ENCODE measurements around the gene FBXO42.

GRCh38 chr1:16198444-16199156, 153.7 kb downstream of the FBXO42 start:
- TF ChIP-seq REST (IDR thresholded peaks at IDR 0.05; ENCODE audit: low read depth) (no peak), EP300 (IDR thresholded peaks at IDR 0.05; ENCODE audit: borderline replicate concordance) (no peak), TEAD4 (IDR thresholded peaks at IDR 0.05) (no peak), RAD21 (IDR thresholded peaks at IDR 0.05; ENCODE audit: low read depth) (no peak), YY1 (IDR thresholded peaks at IDR 0.05; ENCODE audit: low read depth) (no peak), TAF1 (IDR thresholded peaks at IDR 0.05; ENCODE audit: low read depth) (no peak), MAX (IDR thresholded peaks at IDR 0.05) (no peak), NFIC (IDR thresholded peaks at IDR 0.05) (no peak), EGR1 (IDR thresholded peaks at IDR 0.05) (no peak), CEBPB (IDR thresholded peaks at IDR 0.05) (no peak), FOXM1 (IDR thresholded peaks at IDR 0.05; ENCODE audit: borderline replicate concordance, low read depth) (no peak), CREB1 (IDR thresholded peaks at IDR 0.05; ENCODE audit: low read depth) (no peak), USF1 (IDR thresholded peaks at IDR 0.05) (no peak)

All from Ishikawa (cell line).